ENCODE data around the gene SHC4.

DNA sequence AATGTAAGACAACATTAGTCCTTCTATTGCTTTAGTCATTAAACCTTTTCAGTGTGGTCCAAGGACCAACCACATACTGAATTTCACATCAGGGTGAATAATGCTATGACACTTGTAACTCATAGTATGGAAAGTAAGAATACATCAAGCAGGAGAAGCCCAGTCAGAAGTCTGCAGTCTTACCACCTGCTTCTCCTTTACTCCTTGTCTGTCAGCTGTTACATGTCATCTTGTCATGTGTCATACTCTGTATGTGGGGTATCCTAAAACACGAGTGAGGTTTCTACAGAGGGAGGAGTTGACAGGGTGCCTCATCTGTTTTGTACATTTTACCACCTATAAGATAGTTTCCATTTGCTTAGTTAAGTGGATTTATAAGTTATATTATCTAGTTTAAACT lies 118.6 kb downstream of the SHC4 start:
- TF ChIP-seq HNRNPK (IDR thresholded peaks at IDR 0.05; ENCODE audit: low read depth, low read length, poor library complexity, severe bottlenecking) (no peak), JUND (IDR thresholded peaks at IDR 0.05; ENCODE audit: borderline replicate concordance, low read depth, low read length) (no peak), JUND (tag; IDR thresholded peaks at IDR 0.05; ENCODE audit: borderline replicate concordance, low read depth, low read length) (no peak), ZFX (CRISPR knock-in tag; IDR thresholded peaks at IDR 0.05) (no peak)
- TF ChIP-seq, protein P1, sequence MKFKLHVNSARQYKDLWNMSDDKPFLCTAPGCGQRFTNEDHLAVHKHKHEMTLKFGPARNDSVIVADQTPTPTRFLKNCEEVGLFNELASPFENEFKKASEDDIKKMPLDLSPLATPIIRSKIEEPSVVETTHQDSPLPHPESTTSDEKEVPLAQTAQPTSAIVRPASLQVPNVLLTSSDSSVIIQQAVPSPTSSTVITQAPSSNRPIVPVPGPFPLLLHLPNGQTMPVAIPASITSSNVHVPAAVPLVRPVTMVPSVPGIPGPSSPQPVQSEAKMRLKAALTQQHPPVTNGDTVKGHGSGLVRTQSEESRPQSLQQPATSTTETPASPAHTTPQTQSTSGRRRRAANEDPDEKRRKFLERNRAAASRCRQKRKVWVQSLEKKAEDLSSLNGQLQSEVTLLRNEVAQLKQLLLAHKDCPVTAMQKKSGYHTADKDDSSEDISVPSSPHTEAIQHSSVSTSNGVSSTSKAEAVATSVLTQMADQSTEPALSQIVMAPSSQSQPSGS (CRISPR knock-in tag; IDR thresholded peaks at IDR 0.05) = no peak

Measured in K562 (cell line).